NCI-H2196 treated with DMSO at 0.1 percent for 48 hours (cell line): ENCODE results near the gene DMP1.
"Not testable (repeated sequence)": the region's sequence is repeated elsewhere in the genome, so short reads cannot be mapped to it uniquely, and the experiment has no call there.

ENCODE experiments used
- DNase-seq: peaks from one replicate; lab custom pipeline; 2025; ENCODE audit not compliant: unreplicated experiment; lab: John Stamatoyannopoulos, UW

The DMP1 gene

DNA sequence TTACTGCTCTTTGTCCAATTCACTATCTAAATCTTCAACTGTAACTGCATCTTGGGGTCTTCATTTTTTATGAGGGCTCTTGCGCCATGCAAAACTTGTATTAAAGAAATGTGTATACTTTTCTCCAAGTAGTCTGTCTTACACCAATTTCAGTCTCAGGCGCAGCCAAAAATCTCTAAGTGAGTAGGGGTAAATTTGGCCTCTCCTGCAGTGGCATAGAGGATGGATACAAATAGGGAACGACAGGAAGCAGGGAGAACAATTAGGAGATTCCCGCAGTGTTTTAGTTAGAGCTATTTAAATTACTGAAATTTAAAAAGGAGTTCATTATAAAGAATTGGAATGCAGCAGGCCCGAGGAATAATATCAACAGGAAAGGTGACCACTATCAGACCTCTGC lies 30.2 kb downstream of the DMP1 start:
- DNase-seq = no peak

DNA sequence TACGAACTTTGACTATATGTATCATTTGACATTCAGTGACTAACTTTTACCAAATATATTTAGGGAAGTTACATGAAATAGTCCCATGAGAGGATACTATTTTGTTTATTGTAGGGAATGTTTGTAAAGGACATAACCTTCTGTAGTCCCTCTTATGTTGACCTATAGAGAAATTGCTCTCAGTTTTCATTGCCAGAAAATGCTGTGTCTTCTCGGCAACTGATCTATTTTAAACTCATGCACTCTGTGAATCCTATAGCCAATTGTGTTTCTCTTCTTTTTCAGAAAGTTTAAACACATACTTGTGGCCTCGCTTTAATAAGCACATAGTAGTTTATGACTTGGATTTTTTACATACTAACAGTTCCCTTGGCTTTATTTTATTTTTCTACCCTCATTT lies 38.2 kb downstream of the DMP1 start:
- DNase-seq = no peak

DNA sequence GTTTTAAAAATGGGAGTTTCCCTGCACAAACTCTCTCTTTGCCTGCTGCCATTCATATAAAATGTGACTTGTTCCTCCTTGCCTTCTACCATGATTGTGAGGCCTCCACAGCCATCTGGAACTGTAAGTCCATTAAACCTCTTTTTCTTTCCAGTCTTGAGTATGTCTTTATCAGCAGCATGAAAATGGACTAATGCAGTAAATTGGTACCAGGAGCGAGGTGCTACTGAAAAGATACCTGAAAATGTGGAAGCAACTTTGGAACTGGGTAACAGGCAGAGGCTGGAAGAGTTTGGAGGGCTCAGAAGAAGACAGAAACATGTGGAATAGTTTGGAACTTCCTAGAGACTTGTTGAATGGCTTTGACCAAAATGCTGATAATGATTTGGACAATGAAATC lies 40.9 kb downstream of the DMP1 start:
- DNase-seq = not testable (repeated sequence)

DNA sequence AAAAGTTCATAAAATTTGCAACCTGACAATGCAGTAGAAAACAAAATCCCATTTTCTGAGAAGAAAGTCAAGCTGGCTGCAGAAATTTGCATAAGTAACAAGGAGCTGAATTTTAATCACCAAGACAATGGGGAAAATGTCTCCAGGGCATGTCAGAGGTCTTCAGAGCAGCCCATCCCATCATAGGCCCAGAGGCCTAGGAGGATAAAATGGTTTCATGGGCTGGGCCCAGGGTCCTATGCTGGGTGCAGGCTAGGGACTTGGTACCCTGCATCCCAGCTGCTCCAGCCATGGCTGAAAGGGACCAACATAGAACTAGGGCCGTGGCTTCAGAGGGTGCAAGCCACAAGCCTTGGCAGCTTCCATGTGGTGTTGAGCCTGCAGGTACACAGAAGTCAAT lies 42.0 kb downstream of the DMP1 start:
- DNase-seq = not testable (repeated sequence)

DNA sequence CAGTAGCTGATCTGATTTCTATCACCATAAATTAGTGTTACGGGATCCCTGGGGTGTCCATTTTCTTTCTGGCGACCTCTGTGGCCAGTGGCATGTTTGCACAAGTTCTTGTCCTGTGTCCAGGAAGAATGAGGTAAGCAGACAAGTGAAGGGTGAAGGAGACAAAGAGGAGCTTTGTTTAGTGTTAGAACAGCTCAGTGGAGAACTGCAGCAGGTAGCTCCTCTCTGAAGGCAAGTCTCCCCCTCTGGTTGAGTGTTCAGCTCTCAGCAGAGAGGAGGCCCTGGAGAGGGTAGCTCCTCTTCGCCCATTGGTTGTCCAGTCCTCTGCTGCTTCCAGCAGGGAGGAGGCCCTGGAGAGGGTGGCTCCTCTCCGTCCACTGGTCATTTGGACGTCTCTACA lies 47.2 kb downstream of the DMP1 start:
- DNase-seq = no peak

DNA sequence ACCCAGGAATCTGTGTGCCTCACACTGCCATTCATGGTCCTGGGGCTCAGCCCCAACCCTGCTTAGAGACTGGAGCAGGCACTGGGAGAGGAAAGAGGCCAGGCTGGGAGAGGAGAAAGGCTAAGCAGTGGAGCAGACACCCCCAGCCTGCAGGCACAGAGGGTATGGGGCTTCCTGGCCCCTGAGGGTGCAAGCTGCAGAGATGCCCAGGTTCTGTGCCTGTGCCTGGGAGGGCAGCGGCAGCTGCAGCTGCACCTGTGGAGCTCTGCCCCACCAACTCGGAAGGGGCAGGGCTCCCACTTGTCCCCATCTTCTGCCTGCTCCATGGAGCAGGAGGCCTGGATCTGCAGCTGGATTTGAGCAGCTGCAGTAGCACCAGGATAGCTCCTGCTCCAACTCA lies 47.9 kb downstream of the DMP1 start:
- DNase-seq = no peak

DNA sequence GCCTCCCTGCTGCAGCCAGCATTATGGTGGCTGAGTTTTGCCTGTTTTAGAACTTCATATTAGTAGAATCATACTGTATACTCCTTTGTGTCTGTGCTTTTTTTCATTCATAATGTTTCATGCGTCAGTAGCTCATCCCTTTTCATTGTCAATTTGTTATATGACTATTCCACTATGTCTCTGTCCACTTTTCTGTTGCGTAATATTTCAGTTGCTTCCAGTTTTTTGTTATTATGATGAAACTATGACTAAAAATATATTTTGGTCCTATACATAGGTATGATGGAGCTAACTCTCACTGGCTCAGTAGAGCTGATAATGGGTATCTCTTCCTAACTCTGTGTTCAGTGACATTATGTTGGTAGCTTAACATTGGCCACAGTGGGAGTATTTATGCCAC lies 48.3 kb downstream of the DMP1 start:
- no peak for DNase-seq

- no peak for DNase-seq
These were observed 53.9 kb downstream of the DMP1 start for GRCh38 chr4:87704001-87704400.

- no peak for DNase-seq
These were observed 57.3 kb downstream of the DMP1 start for GRCh38 chr4:87707279-87707918.
